GM19438 (cell line): ENCODE results near the gene SH3PXD2B.

Experiments
- ATAC-seq: cut with Tn5 transposase; IDR thresholded peaks from one replicate; pipeline ENCODE4 v1.9.1; 2021; ENCODE audit warnings: low read depth; ENCODE audit not compliant: unreplicated experiment

Gene SH3PXD2B

DNA sequence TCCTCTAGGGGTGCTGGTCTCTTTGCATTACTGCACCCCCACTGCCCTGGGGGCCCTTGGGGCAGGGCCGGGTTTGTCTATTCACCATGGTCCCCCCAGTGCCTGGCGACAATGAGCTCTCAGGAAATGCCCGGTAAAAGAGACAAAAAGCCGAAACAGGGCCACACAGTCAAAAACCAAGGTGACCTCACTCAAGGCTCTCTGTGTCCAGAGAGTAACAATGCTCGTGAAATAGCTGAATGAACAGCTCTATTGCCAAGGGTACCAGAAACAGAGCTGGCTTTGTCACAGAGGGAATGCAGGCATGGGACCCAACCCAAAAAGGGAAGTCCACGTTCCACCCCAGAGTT is 16.0 kb downstream of the SH3PXD2B start:
- ATAC-seq = no peak

DNA sequence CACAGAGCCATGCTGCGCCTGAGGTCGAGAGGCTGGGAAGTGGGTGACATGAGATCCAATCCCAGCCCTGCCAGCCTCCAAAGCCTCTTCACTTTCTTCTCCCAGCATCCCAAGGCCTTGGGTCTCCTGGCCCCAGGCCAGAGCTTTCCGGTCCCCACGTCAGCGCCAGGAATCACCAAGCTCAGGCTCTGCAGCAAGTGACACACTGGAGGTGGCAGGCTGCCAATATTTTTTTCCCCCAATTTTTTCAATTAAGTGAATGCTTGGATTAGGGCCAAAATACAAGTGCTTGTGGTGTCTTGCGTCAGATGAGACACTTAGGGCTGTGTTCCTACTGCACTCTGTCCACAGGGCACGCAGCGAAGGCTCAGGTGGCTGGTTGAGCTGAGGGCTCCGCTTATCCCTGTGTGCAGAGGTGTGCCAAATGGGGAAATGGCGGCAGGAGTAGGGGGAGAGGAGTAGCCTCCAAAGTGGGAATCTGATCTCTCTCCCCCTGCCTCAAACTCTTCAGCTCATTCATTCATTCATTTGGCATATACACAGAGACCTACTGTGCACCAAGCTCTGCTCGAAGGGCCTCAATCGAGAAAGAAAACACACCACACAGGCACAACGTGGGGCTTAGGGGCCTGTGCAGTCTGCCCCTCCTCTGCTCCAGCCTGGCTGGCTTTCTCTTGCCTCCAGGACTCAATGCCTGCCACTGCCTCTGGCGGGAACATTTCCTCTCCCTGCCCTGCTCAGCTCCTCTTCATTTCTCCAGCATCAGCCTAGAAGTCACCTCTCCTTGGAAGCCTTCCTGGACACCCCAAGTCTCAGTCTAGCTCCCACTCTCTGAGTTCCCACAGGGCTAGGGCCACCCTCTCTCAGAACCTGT is 16.6 kb downstream of the SH3PXD2B start:
- ATAC-seq = no peak

DNA sequence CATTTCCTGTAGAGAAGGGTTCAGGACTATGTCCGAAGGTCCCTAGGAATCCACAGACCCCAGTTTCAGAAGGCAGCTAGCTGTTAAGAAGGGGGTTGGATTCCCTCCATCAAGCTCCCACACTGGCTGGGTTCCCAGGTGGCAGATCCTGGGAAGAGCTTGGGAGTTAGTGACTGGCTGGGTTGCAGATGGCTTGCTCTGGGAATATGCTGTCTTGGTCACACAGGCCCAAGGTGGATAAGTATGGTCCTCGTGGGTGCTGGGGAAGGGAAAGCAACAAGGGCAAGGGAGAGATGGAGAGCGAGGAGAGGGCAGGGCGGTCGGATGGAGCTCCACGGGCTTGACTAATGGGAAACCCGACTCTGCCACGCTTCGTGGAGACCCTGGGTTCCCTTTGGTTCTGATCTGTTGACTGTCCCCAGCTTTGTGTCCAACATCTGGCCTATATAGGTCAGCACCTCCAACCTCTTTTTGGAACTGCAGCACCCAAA is 17.4 kb downstream of the SH3PXD2B start:
- ATAC-seq = no peak

DNA sequence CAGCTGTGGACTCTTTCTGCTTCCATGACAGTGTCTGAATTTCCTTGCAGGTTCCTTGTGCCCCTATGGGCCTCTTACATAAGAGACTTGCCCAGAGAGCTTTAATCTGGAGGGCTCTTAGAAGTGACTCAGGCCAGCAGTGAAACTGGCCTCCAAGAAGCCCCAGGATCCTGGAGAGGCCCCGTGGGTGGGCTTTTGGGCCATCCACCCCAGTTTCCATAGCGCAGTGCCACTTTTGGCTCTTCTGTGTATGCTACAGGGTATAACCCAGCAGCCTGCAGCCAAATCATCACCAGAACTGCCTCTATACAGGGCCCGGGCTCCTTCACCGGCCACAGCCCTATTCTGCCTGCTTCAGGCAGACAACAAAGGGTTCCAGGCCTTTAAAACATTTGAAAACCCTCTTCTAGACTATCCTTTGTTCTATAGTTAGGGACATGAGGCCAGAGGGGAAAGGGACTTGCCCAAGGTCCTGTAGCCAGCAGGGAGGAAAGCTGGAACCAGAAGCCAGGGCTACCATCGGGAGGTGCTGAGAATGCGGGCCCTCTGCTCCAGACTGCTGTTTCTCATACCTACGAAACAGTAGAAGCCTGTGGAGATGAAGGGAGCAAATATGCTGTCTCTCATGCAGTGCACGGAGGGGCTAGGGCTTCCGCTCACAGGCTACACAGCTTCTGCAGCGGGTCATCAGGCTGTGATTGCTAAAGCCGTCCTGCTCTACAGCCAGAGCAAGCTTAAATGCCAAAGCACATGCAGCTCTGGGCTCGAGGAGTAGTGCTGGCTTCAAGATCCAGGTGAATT is 18.0 kb downstream of the SH3PXD2B start:
- no peak for ATAC-seq

DNA sequence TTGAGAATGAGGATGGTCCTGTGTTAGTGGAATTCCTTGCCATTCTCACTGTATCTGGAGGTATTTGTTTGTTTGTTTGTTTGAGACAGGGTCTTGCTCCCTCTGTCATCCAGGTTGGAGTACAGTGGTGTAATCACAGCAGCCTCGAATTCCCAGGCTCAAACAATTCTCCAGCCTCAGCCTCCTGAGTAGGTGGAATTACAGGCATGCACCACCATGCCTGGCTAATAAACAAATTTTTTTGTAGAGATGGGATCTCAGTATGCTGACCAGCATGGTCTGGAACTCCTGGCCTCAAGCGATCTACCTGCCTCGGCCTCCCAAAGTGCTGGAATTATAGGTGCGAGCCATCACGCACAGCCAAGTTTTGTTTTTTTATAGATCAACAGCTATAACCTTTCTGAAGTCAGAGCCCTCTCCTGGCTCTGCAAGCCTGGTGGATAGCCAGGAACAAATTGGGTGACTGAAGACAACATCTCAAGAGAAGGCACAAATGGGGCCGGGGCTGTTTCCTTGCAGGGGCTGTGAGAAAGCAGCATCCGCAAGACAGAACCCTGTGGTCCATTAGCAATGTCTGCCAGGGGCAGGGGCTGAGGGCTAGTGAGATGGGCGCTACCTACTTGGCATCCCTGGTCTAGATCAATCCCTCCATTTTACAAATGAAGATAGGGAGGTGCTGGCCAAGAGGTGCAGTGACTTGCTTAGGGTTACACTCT is 18.8 kb downstream of the SH3PXD2B start:
- ATAC-seq = no peak

DNA sequence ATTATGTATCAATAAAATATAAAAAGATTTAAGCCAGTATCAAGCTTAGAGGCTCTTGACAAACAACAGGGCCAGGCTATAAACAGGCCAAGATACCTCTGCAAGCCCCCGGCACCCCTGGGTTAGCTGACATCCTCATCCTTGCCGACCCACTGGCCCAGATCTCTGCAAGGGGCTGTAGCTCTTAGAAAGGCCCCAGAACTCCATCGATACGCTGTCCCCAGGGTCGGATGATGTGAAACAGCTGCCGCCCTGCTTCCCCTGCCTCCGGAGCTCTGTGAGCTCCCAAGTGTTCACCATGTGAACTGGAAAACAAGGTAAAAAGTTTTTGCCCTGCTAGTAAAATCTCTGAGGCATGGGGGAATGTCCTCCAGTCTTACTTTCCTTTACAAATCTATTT is 20.1 kb downstream of the SH3PXD2B start:
- ATAC-seq = no peak

DNA sequence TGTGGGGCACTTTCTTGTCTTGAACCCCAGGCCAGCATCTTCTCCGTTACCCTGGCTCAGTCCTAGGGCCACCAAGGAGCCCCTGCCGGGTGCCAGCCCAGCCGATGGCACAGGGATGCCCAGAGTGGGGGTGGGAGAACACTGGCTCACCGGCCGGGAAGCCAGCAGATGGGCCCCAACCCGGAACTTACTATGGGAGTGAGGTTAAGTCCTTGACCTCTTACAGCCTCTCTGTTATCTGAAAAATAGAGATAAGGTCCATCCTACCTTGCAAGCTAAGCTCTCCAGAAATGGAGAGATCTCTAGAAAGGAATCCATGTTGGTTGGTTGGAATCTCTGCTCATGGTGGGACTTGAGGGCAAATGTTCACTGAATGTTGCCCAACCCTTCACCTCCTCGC is 20.8 kb downstream of the SH3PXD2B start:
- ATAC-seq = no peak

DNA sequence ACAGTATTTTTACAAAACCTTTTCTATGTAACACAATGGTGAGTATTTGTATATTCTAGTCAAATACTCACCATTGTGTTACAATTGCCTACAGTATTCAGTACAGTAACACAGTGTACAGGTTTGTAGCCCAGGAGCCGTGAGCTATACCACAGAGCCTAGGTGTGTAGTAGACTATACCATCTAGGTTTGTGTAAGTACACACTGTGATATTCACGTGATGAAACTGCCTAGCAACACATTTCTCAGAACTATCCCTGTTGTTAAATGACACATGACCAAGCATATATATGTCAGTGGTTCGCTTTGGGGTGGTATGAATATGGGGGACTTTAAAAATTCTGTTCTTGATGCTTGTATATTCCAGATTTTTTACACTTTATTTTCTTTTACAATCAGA is 21.3 kb downstream of the SH3PXD2B start:
- no peak for ATAC-seq

DNA sequence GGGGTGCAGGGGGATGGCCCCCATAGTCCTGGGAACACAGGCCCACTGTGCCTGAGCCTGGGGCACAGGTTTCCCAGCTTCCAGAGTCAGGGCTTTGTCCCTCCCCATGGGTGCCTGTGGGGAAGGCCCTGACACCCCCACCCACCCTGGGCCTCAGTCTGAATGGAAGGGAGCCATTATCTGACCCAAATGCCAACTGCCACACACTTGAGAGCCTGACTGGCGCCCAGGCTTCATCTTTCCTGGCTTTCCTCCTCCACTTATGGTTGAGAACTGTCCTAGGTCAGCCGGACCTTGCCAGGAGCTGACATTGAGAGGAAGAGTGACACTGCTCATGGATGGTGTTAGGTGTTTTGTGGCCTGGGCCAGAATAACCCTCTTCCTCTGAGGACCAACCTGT is 24.0 kb downstream of the SH3PXD2B start:
- ATAC-seq = no peak

DNA sequence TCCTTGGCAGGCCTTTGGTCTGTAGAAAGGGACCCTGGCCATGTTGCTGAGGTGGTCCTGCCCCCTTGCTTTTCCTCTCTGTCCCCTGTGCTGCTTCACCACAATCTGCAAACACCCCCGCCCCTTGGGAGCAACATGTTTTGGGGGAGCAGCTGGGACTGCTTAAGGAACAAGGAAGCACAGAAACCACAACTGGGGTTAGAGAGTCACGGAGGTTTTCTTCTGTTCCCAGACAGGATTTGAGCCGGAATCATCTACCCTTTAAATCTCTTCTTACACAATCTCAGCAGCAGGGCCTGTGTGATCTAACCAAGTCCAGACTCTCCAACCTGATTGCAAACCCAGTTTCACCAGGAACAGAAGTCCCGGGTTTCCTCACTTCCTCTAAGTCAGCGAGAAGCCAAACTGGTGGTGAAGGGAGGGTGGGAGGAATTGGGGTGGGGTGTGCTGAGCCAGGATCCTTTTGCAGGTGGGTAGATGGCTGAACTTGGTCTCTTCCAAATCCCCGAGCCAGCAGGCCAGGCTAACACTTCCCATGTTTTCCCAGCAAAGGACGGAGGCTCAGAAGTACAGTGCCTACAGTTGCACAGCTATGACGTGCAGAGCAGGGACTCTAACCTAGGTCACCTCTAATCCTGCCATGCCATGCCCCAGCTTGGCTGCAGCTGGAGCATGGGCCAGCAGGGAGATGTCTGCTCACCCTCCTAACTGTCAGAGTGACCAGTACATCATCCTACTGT is 25.0 kb downstream of the SH3PXD2B start:
- no peak for ATAC-seq

DNA sequence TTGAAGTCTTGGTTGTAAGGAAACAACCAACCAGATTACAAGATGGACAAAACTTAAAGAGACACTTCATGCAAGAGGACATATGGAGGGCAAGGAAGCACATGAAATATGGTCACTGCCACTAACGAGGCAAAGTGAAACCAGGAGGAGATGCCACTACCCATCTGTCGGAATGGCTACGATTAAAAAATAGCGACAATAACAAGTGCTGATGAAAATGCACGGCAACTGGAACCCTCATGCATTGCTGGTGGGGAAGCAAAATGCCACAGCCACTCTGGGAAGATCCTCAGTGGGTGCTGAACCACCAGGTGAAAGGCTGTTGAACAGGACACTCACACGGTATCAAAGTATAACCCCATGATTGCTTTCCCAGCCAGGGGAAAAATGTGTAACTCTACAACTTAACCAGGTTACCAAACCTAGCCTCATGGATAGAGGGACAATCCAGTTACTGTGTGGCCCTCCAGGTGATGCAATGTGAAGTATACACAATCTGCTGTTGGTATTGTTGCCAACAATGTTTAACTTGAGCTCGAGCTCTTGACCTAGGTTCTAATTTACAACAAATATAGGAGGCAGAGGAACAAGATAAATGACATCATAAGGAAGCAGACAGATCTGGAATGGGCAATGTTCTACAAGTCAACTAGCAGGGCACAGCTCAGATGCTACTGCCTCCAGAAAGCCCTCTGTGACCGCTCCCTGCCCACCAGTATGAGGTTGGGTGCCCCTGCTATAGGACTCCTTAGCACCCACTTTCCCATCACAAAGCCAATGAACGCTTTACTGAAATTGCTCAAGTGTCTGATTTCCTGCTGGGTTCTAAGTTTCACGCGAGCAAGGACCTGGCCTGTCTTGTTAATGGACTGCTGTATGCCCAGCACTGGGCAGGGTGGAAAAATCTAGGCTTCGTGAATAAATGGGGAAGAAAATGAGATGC is 25.8 kb downstream of the SH3PXD2B start:
- no peak for ATAC-seq

DNA sequence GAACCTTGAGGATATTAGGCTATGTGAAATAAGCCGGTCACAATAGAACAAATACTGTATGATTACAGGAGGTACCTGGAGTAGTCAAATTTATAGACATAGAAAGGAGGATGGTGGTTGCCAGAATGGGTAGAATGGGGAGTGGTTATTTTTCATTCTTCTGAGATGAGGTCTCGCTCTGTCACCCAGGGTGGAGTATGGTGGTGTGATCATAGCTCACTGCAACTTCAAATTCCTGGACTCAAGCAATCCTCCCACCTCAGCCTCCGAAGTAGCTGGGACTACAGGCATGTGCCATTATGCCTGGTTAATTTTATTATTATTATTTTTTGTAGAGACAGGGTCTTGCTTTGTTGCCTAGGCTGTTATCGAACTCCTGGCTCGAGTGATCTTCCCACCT is 27.1 kb downstream of the SH3PXD2B start:
- no peak for ATAC-seq

DNA sequence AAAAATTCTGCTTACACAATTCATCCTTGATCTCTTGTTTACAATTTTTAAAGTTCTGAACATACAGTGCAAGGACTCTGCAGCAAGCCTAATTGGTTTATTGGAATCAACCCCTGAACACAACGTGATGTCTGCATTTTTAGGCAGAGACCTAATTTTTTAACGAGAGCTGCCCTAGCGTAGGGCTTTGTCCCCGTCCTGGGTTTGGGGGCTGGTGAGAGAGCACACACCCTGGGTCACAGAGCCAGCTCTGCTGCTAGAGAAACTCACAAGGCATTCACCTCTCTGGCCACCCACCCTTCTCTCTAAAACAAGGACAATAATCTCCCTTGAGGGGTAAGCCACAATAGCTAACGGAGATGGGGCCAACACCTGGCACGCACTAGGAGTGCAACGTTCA is 28.2 kb downstream of the SH3PXD2B start:
- ATAC-seq = no peak

DNA sequence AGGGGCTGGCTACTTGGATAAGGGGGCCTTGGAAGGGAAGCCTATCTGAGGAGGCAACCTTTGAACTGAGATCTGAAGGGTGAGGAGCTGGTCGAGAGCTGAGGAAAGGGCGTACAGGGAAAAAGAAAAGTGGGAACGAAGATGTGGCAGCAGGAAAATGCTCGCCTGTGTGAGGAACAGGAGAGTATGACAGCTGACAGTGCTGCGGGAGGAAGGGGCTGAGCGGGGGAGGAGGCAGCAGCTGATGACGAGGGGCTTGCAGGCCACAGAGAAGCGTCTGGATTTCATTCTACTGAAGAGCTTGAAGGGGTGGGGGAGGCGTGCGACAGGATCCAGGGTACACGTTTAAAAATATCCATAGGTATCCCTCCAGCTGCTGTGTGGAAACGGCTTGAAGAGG is 28.9 kb downstream of the SH3PXD2B start:
- no peak for ATAC-seq

DNA sequence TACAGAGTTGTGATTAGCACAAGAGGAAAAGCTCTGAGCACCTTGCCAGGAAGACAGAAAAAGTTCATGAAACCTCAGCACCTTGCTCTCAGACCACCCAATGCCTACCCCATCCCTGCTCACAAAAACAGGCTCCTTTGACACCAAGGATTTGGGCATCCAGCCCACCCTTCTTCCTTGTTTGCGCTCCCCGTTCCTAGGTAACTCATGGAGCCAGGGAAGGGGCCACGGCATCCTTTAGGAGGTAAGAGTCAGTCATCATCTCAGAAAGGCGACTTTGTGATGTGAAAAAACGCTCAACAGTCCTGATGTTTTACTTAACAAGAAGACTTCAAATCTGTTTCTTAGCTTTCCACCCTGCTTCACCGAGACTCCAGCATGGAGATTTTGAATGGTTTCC is 29.5 kb downstream of the SH3PXD2B start:
- ATAC-seq = no peak

DNA sequence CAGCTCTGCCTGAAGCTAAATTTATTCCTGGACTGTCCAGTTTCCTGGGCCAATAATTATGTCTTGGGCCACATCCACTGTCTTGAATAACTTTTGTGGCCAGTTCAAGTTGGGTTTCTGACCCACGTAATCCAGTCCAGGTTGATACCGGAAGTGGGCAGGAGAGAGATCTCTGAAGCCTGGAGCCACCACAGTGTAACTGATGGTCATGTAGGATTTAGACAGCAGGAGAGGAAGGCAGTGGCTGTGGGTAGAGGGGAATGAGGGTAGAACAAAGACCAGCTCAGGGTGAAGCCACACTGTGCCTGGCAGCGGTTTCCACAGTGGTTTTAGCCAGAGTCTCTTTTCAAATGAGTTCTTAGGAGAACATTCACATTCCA is 30.2 kb downstream of the SH3PXD2B start:
- no peak for ATAC-seq

DNA sequence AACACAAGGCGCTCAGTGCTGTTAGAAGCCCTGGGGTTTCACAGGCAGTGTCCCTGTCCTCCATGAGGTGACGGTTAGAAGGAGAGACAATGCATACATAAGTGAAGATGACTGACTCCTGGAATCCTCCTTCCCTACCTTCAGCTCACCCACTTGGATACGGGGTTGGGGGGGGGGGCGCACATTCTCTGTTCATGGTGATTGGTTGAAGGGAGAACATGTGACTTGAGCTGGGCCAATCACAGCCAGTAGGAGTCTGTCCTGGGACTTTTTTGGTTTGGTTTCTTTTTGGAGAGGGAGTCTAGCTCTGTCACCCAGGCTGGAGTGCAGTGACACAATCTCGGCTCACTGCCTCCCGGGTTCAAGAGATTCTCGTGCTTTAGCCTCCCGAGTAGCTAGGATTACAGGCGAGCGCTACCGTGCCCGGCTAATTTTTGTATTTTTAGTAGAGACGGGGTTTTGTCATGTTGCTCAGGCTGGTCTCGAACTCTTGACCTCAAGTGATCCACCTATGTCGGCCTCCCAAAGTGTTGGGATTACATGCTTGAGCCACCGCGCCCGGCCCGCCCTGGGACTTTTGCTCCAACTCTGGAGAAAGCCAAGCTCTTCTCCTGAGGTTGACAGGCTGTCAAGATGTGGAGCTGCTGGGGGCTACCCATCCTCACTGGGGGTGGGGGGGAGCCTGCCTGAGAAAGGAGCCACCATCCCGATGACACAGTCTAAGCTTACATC is 30.8 kb downstream of the SH3PXD2B start:
- no peak for ATAC-seq

DNA sequence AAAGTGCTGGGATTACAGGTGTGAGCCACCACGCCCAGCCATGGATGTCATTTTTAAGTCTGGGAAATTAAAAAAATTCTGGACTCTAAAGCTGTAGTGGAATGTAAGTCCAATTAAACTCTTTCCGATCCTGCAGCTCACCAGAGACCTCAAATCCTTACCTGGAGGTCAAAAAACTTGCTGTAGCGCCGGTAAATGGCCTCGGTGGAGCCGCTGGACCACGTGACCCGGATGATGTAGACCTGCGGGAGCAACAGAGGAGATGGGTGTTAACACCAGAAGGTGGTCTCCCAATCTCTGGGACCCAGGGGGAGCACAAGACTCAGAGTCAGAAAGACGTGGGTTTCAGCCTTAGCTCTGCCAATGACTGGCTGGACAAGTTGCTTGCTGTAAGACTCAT is 32.1 kb downstream of the SH3PXD2B start:
- ATAC-seq = no peak

DNA sequence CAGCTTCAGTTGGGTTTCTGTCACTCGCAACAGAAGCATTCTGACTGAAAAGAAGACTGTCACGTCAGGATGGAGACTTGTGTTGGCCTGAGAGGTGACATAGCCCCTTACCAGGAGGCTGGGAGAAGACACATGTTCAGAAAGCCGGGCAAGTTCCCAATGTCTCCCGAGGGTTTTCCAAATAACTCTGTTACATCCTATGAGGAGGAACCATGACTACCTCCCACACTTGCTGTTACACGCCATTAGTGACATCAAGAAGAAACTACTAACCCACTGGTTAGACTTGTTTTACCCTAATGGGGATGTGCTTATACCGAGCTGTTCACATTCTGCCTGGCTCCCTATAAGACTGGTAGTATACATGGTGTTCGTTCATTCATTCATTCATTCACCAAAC is 33.3 kb downstream of the SH3PXD2B start:
- ATAC-seq = no peak
